Stimulated activated CD4-positive, alpha-beta T cell treated with anti-CD3 and anti-CD28 coated beads, Interleukin-1b, Interleukin-23, amount 100 ng/mL, for 1 hour (primary cell): Measurements from ENCODE around the gene RUNDC3A.

Experiments used
- DNase-seq, 2 donors: peaks; one replicate each; pipeline ENCODE4 v3.0.0-alpha.2; 2020; ENCODE audit warnings: low read depth in 2 of 2

Gene RUNDC3A

GRCh38 chr17:44308320-44308818, at the start of gene RUNDC3A:
Gene RUNDC3A, plus strand, starts transcription at chr17:44308601. Its CDS starts 232 bp downstream, at chr17:44308833.
- DNase-seq = peak; percentile 68 to 80

- DNase-seq = no peak
Observed at GRCh38 chr17:44258811-44259351, 49.5 kb upstream of the RUNDC3A start.

GRCh38 chr17:44260296-44260695, 48.1 kb upstream of the RUNDC3A start:
- DNase-seq = no peak

- no peak for DNase-seq
Observed at GRCh38 chr17:44262654-44263225, 45.7 kb upstream of the RUNDC3A start.

DNA sequence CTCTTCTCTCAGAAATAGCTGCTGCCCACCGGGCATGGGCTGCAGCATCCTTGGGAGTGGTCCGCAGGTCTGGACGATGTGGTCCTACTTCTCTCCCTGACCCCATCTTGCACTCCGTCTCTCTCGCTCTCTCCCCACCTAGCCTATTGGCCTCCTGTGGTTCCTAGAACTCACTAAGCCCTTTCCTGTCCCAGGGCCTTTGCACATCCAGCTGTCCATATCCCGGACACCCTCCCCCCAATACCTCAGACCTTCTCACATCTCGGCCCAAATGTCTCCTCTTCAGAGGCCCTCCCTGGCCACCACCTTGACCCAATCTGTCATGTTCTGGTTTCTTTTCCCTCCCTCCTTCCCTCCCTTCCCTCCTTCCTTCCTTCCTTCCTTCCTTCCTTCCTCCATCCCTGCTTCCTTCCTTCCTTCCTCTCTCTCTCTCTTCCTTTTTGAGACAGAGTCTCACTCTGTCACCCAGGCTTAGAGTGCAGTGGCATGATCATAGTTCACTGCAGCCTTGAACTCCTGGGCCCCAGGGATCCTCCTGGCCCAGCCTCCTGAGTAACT, 45.0 kb upstream of the RUNDC3A start:
- DNase-seq = no peak

GRCh38 chr17:44266402-44267164, 41.8 kb upstream of the RUNDC3A start:
- DNase-seq = no peak

DNA sequence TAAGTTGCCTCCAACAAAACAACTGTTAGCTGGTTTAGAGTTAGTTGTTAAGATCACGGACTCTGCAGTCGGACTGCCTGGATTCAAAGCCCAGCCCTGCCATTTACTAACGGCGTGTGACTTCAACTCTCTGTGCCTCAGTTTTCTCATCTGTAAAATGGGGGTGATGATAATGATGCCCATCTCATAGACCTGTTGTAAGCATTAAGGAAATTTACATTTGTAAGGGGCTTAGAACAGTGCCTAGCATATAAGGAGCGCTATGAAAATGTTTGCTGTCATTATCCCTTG, 41.3 kb upstream of the RUNDC3A start:
- no peak for DNase-seq

GRCh38 chr17:44267818-44268490, 40.4 kb upstream of the RUNDC3A start, which contains the start of gene SLC4A1:
Gene SLC4A1, minus strand, starts transcription at chr17:44268135. Its CDS starts 5,269 bp downstream, at chr17:44262866.
- no peak for DNase-seq

- no peak for DNase-seq
Observed at GRCh38 chr17:44268709-44269534, 39.5 kb upstream of the RUNDC3A start.

- DNase-seq = no peak
Observed at GRCh38 chr17:44269535-44270240, 38.7 kb upstream of the RUNDC3A start.

- no peak for DNase-seq
Observed at GRCh38 chr17:44272321-44272951, 36.0 kb upstream of the RUNDC3A start.

GRCh38 chr17:44272954-44273353, 35.4 kb upstream of the RUNDC3A start:
- no peak for DNase-seq

DNA sequence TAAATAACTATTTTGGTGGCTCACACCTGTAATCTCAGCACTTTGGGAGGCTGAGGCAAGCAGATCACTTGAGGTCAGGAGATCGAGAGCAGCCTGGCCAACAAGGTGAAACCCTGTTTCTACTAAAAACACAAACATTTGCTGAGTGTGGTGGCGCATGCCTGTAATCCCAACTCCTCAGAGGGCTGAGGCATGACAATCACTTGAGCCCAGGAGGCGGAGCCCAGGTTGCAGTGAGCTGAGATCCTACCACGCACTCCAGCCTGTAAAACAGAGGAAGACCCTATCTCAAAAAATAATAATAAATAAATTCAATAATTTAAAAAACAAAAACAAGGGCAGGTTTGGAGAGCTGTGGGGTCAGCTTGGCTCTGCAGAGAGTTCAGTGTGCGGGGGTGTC, 34.8 kb upstream of the RUNDC3A start:
- DNase-seq = no peak

DNA sequence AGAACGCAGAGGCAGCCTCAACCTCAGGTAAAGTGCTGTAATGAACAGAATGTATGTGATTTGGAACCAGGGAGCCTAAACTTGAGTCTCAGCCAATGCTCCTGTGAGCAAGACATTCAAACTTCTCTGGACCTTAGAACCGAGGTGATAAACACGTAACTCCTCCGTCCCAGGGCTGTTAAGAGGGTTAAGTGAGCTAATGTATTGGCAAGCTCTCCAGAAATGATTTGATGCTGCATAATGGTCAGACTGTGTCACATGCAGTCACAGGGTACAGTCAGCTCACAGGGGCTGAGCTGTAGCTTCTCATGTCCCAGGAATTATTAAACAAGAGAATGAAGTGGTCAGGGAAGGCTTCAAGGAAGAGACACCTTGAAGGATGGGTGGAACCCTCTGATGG, 30.4 kb upstream of the RUNDC3A start:
- no peak for DNase-seq

GRCh38 chr17:44279346-44279665, 29.1 kb upstream of the RUNDC3A start:
- no peak for DNase-seq

DNA sequence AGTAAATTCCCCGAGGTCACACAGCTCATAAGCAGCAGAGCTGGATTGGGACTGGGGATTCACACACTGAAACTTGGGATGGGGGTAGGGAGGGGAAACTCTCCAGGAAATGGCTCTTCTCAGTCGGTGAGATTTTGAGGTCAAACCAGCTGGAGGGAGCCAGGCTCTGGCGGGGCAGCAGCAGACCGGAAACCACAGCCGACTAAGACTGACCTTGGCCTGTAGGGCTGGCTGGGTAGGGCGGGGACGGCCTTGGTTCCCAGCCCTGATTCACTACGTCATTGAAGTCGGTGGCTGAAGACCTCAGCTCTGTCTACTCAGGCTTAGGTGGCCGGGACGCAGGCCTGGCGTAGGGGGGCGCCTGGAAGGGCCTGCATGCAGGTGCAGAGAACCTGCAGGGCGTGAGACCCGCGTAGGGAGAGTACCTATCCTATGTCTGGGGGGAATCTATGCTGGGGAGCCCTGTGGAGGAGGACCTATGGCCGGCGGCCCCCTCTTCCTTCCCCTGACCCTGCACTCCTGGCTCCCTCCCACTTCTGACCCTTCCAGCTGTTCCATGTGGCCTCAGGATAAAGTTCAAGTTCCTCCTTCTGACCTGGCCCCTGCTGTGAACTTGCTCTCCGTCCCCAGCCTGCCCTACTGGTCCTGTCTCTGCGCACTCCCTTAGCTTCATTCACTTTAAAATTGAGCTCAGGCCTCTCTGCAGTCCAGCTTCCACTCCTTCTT, 28.6 kb upstream of the RUNDC3A start:
- DNase-seq = no peak

DNA sequence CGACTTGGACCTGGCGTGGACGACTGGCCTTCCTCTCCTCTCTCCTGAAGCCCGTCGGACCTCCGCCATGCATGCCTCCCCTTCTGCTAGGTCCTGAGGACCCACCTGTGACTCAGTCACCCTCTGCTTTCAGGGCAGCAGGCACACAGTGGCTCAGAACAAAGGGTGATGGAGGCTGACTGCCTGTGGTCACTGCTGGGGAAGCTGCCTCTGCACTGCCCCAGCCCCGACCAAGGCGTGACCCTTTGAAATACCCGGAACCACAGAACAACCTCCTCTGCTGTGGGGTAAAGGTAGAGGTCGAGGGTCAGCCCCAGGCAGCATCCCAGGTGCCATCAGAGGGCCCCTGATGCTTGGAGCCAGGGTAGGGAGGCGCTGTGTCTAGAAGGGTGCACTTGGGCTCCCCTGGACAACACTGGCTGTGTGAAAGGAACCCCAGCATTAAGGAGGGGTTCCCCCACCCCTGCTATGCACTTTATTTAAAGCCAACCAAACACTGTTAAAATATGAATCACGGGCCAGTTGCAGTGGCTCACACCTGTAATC, 27.9 kb upstream of the RUNDC3A start:
- DNase-seq = no peak

GRCh38 chr17:44281570-44281969, 26.8 kb upstream of the RUNDC3A start:
- DNase-seq = no peak

GRCh38 chr17:44282264-44282663, 26.1 kb upstream of the RUNDC3A start:
- no peak for DNase-seq
